Measurements from ENCODE around the gene MEIS2. TPM values are rescaled to one million over a fixed set of nuclear protein-coding genes. Genes with fewer than 3 reads are reported as not detected.

The MEIS2 gene
- total RNA-seq, 1 donor from 2014 or later, result 6.7 TPM

- TF ChIP-seq CTCF (IDR thresholded peaks at IDR 0.05; ENCODE audit: insufficient read depth, low read length, poor library complexity, severe bottlenecking), result no peak
- no peak for DNase-seq (ENCODE audit: low read depth)
- no peaks in the 10 kb centered on the region for H3K36me3 ChIP-seq (ENCODE audit: control insufficient read depth, insufficient read depth, low read length)
- no peak overlapping the region for H3K4me3 ChIP-seq (ENCODE audit: low read depth, low read length)
- H3K27me3 ChIP-seq (ENCODE audit: control insufficient read depth, insufficient read depth, low read length), result peaks cover 69% of the 10 kb centered on the region
These were observed 7.5 kb upstream of the MEIS2 start for GRCh38 chr15:37107744-37108380.

- H3K27me3 ChIP-seq (ENCODE audit: control insufficient read depth, insufficient read depth, low read length), result peaks cover 73% of the 10 kb centered on the region
- no peak for TF ChIP-seq CTCF (IDR thresholded peaks at IDR 0.05; ENCODE audit: insufficient read depth, low read length, poor library complexity, severe bottlenecking)
- H3K4me3 ChIP-seq (ENCODE audit: low read depth, low read length), result no peak overlapping the region
- no peaks in the 10 kb centered on the region for H3K36me3 ChIP-seq (ENCODE audit: control insufficient read depth, insufficient read depth, low read length)
- no peak for DNase-seq (ENCODE audit: low read depth)
These were observed 6.9 kb upstream of the MEIS2 start for GRCh38 chr15:37107071-37107743.

GRCh38 chr15:37106490-37107001 lies 6.2 kb upstream of the MEIS2 start:
- no peak for DNase-seq (ENCODE audit: low read depth)
- TF ChIP-seq CTCF (IDR thresholded peaks at IDR 0.05; ENCODE audit: insufficient read depth, low read length, poor library complexity, severe bottlenecking), result peak; percentile 59
- H3K4me3 ChIP-seq (ENCODE audit: low read depth, low read length), result no peak overlapping the region
- H3K27me3 ChIP-seq (ENCODE audit: control insufficient read depth, insufficient read depth, low read length), result peaks cover 70% of the 10 kb centered on the region
- no peaks in the 10 kb centered on the region for H3K36me3 ChIP-seq (ENCODE audit: control insufficient read depth, insufficient read depth, low read length)

- Histone ChIP-seq H3K36me3 (ENCODE audit: control insufficient read depth, insufficient read depth, low read length) (no peaks in the 10 kb centered on the region), H3K4me3 (ENCODE audit: low read depth, low read length) (no peak overlapping the region), H3K27me3 (ENCODE audit: control insufficient read depth, insufficient read depth, low read length) (peaks cover 68% of the 10 kb centered on the region)
- TF ChIP-seq CTCF (IDR thresholded peaks at IDR 0.05; ENCODE audit: insufficient read depth, low read length, poor library complexity, severe bottlenecking), result no peak
- DNase-seq (ENCODE audit: low read depth), result no peak
These were observed 5.5 kb upstream of the MEIS2 start for GRCh38 chr15:37105889-37106288.

GRCh38 chr15:37105029-37105428 lies 4.7 kb upstream of the MEIS2 start:
- Histone ChIP-seq H3K27me3 (ENCODE audit: control insufficient read depth, insufficient read depth, low read length) (peaks cover 59% of the 10 kb centered on the region), H3K4me3 (ENCODE audit: low read depth, low read length) (no peak overlapping the region), H3K36me3 (ENCODE audit: control insufficient read depth, insufficient read depth, low read length) (no peaks in the 10 kb centered on the region)
- DNase-seq (ENCODE audit: low read depth), result no peak
- no peak for TF ChIP-seq CTCF (IDR thresholded peaks at IDR 0.05; ENCODE audit: insufficient read depth, low read length, poor library complexity, severe bottlenecking)

Data from kidney epithelial cell (primary cell).